Inferior parietal cortex (tissue), 1 donor: Measurements from ENCODE around the gene MTMR3.
"Not testable (repeated sequence)": the region's sequence is repeated elsewhere in the genome, so short reads cannot be mapped to it uniquely, and the experiment has no call there.

Experiments used
- DNase-seq: peaks from one replicate; pipeline ENCODE4 v3.0.0-alpha.2; 2016; ENCODE audit errors: extremely low spot score

The MTMR3 gene

GRCh38 chr22:29967461-29967860, 84.5 kb downstream of the MTMR3 start:
- no peak for DNase-seq

GRCh38 chr22:29971607-29972006, 88.6 kb downstream of the MTMR3 start:
- DNase-seq, result no peak

DNA sequence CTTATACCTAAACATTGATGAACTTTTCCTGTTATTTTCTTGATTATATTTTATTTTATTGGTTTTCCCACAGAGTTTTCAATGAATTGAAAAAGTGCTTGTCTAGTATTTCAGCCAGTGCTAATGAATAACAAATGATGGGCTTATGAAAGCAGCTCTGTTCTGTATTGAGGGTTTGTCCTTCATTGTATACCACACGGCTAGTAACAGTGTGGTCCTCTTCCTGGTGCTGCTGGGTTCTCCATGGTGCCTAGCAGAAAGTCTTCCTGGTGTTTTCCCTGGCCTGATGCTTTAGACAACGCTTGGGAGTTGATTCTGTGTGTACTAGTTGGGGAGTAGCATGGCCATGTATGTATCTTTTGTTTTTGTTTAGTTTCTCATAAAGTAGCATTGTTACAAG, 89.1 kb downstream of the MTMR3 start:
- DNase-seq, result no peak

DNA sequence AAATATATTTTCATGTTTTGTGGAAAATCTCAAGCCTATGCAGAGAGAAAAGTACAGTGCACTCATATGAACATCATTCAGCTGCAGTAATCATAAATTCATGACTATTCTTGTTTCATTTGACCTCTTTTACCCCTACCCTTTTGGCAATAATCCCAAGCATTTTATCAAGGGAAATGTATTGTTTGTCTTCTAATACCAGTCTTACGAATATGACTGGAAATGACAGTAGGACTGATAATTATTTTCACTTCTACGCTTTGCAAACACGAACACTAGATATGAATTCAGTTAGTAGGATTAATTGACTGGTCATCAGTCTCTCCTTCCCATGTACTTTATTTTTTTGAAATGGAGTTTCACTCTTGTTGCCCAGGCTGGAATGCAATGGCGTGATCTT, 90.3 kb downstream of the MTMR3 start:
- DNase-seq, result no peak

DNA sequence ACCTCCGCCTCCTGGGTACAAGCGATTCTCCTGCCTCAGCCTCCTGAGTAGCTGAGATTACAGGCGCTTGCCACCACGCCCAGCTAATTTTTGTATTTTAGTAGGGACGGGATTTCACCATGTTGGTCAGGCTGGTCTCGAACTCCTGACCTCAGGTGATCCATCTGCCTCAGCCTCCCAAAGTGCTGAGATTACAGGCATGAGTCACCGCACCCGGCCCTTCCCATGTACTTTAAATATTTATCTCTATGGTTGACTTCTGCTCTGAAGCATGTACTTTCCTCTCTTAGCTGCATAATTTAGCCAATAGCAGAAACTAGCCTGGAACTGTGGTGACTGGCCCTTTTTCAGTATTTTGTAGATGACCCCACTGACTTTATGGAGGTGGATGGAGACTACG, 90.7 kb downstream of the MTMR3 start:
- DNase-seq, result not testable (repeated sequence)

- DNase-seq, result no peak
Measured at GRCh38 chr22:29975494-29975893, 92.5 kb downstream of the MTMR3 start.

DNA sequence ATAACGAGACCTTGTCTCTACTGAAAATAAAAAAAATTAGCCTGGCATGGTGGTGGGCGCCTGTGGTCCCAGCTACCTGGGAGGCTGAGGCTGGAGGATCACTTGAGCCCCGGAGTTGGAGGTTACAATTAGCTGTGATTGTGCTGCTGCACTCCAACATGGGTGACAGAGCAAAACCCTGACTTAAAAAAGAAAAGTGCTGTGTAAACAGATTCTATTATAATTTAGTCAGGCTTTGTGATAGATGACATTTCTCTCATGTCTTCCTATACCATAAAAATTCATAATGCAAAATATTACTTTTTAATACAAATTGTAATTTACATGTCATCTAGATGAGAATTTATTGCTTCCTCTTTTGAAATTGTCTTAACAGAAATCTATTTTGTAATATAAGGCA, 94.1 kb downstream of the MTMR3 start:
- DNase-seq, result no peak

GRCh38 chr22:29979777-29980321, 96.9 kb downstream of the MTMR3 start:
- no peak for DNase-seq

GRCh38 chr22:29983296-29983917, 100.4 kb downstream of the MTMR3 start:
- DNase-seq, result no peak

- no peak for DNase-seq
Measured at GRCh38 chr22:29985912-29986311, 102.9 kb downstream of the MTMR3 start.

DNA sequence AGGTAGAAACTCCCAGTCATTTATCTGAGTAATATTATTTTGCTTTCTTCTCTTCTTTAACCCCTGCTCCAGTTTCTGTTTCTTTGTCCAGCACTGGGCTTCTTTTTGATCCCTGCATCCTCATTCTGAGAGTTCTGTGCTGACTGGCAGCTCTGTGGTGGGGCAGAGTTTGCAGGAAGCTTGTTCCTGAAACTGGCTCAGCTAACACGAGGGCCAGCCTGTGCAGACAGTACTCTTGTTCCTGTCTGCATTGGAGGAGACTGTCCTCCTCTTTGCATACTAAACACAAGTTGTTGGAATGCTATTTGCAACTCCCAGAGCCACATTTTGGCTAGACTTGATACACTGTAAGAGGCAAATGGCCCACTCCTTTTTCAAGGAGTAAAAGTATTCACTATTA, 104.2 kb downstream of the MTMR3 start:
- no peak for DNase-seq

DNA sequence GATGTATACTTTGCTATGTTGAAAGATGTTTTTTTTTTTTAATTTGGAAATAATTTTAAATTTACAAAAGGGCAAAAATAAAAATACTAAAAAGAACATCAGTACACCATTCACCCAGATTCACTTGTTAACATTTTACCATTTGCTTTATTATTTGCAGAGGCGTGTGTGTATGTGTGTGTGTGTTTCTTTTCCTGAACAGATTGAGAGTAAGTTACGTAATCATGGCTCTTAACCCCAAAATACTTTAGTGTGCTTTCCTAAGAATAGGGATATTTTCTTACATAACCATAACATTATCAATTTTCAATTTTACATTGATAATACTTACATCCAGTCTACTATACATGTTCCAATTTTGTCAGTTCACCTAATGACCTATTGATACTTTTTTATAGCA, 105.7 kb downstream of the MTMR3 start:
- no peak for DNase-seq

DNA sequence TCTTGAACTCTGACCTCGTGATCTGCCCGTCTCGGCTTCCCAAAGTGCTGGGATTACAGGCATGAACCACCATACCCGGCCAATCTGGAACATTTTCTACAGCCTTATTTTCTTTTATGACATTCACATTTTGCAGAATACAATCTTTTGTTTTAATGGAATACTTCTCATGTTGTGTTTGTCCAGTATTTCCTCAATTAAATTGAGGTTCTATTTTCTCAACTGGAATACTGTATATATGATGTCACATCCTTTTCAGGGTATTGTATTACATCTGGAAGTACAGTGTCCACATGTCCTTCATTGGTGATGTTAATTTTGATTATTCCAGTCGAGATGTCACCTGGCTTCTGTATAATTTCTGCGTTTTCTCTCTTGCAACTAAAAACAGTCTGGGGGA, 106.5 kb downstream of the MTMR3 start:
- DNase-seq, result no peak

- no peak for DNase-seq
Measured at GRCh38 chr22:29992341-29993275, 109.6 kb downstream of the MTMR3 start.

DNA sequence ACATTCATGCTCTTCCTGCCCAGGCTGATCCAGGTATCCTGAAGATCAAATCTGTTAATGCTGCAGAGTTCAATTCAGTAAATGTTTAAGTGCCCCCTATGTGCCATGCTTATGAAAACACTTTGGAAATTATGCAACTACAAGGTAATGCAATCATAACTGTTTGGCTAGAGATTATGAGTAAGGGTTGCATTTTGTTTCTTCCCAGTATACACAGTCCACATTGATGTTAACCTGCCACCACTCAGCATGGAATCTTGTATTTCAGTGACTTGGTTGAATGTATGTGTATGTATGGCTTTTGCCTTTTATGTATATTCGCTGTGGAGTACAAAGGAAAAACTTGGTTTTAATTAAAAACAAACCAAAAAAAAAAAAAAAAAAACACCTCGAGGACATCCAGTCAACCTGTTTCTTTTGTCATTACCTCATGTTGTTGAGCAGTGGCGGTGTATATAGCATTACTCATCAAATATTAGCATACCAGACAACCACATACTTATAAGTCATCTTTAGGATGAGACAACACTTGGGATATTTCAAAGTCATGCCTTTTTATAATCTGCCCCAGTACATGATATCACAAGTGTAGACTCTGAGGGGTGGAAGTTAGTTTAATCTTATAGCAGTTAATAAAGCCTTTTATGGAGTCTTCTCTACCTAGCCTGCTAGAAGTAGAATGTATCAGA, 111.2 kb downstream of the MTMR3 start:
- DNase-seq, result no peak

DNA sequence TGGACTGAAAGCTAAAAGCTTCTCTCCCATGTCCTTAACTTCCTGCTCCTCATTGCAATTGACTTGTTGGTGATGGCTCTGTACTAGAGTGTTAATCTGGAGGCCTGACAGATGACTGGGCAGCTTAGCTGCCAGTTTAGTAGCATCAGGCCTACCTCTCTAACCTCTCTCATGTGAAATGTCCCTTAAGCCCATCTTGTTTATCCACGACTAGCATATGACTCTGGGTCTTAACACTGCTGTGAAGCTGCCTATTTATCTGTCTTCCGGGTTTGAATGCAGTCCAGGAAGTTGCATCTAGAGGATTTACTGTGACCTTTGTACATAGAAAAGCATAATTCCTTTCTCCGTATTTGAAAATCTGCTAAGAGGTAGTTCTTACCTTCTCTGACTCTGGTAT, 112.0 kb downstream of the MTMR3 start:
- DNase-seq, result no peak

GRCh38 chr22:29997107-29997506, 114.1 kb downstream of the MTMR3 start:
- DNase-seq, result no peak

- no peak for DNase-seq
Measured at GRCh38 chr22:29997516-29997915, 114.5 kb downstream of the MTMR3 start.

- DNase-seq, result no peak
Measured at GRCh38 chr22:29998627-29999384, 115.8 kb downstream of the MTMR3 start.

- DNase-seq, result no peak
Measured at GRCh38 chr22:30000566-30000965, 117.6 kb downstream of the MTMR3 start.

- no peak for DNase-seq
Measured at GRCh38 chr22:30001459-30001858, 118.5 kb downstream of the MTMR3 start.
